Muscle of back (tissue), 13 donors: ENCODE measurements around the gene MAPK13. TPM values are rescaled to one million over a fixed set of nuclear protein-coding genes. Genes with fewer than 3 reads are reported as not detected.
"Not testable (repeated sequence)": the region's sequence is repeated elsewhere in the genome, so short reads cannot be mapped to it uniquely, and the experiment has no call there.

Source experiments
- DNase-seq, 3 donors: peaks; one replicate each; pipeline versions ENCODE4 v3.0.0 to v3.0.0-alpha.2; 2013
- long read RNA-seq, 9 donors: transcript quantifications; one replicate each; lab custom pipeline, GENCODE V29; 2026
- polyA plus RNA-seq, 10 donors: library from polyadenylated mRNA; unstranded; fragments of 120-200 nt; gene quantifications; one replicate each; pipeline ENCODE4 v1.2.1, GENCODE V29; 2013; ENCODE audit not compliant: insufficient read length in 10 of 10

The MAPK13 gene
- polyA plus RNA-seq: 10 to 100 TPM in 2 of 10 donors, 1 to 10 TPM in 8; 3.3 to 15.4 (median 6.4) TPM
- long read RNA-seq, donor 1: 0 reads
- long read RNA-seq, donor 2: 0 reads
- long read RNA-seq, donor 3: 0 reads
- long read RNA-seq, donor 4: 0 reads
- long read RNA-seq, donor 5, partial matches to known transcripts: 0 of 1 reads
- long read RNA-seq, donor 5, other reads (novel, unspliced or antisense): 0 of 1 reads
- long read RNA-seq, donor 6, partial matches to known transcripts: 0 of 2 reads
- long read RNA-seq, donor 6, other reads (novel, unspliced or antisense): 0 of 2 reads
- long read RNA-seq, donor 7, partial matches to known transcripts: 0 of 1 reads
- long read RNA-seq, donor 7, other reads (novel, unspliced or antisense): 0 of 1 reads
- long read RNA-seq, donor 8, partial matches to known transcripts: 0 of 2 reads
- long read RNA-seq, donor 8, other reads (novel, unspliced or antisense): 0 of 2 reads
- long read RNA-seq, donor 9: 0 reads

GRCh38 chr6:36129941-36130666, at the start of gene MAPK13:
TSS of gene MAPK13 (plus strand) at chr6:36130513. CDS start at chr6:36130583, 70 bp downstream.
- no peak for DNase-seq

GRCh38 chr6:36082318-36082717, 48.0 kb upstream of the MAPK13 start:
- no peak for DNase-seq

- DNase-seq: no peak
Observed at GRCh38 chr6:36083446-36083845, 46.9 kb upstream of the MAPK13 start.

- DNase-seq: not testable (repeated sequence)
Observed at GRCh38 chr6:36088204-36088603, 42.1 kb upstream of the MAPK13 start.

GRCh38 chr6:36089048-36089447, 41.3 kb upstream of the MAPK13 start:
- DNase-seq: no peak

- no peak for DNase-seq
Observed at GRCh38 chr6:36094238-36094637, 36.1 kb upstream of the MAPK13 start.

GRCh38 chr6:36094753-36095496, 35.4 kb upstream of the MAPK13 start:
- DNase-seq: peak; percentile 72 to 92 (median 91)

GRCh38 chr6:36095497-36096391, 34.6 kb upstream of the MAPK13 start:
- no peak for DNase-seq

GRCh38 chr6:36098253-36098919, 31.9 kb upstream of the MAPK13 start:
- no peak for DNase-seq

- no peak for DNase-seq
Observed at GRCh38 chr6:36098920-36099647, 31.2 kb upstream of the MAPK13 start.

GRCh38 chr6:36099869-36100483, 30.3 kb upstream of the MAPK13 start:
- DNase-seq: no peak

- DNase-seq: no peak
Observed at GRCh38 chr6:36101691-36102090, 28.6 kb upstream of the MAPK13 start.

- no peak for DNase-seq
Observed at GRCh38 chr6:36102853-36103252, 27.5 kb upstream of the MAPK13 start.

- no peak for DNase-seq
Observed at GRCh38 chr6:36104836-36105235, 25.5 kb upstream of the MAPK13 start.

- no peak for DNase-seq
Observed at GRCh38 chr6:36109092-36109491, 21.2 kb upstream of the MAPK13 start.

- peak in 2 of 3 donors; percentile 37 to 40 for DNase-seq
Observed at GRCh38 chr6:36110050-36110449, 20.3 kb upstream of the MAPK13 start.

DNA sequence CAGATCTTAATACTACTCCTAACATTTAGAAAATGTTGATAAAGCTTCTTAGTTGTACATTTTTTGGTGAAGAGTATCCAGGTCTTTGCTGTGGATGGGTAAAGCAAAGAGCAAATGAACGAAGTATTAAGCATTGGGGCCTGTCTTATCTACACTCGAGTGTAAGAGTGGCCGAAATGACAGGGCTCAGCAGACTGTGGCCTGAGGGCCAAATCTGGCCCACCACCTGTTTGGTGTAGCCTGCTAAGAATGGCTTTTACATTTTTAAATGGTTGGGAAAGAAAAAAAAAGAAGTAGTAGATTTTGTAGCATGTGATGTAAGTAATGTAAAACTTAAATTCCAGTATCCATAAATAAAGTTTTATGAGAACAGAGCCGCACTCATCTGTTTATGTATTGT, 19.4 kb upstream of the MAPK13 start:
- DNase-seq: no peak

GRCh38 chr6:36111526-36111925, 18.8 kb upstream of the MAPK13 start:
- no peak for DNase-seq

- DNase-seq: no peak
Observed at GRCh38 chr6:36113049-36113448, 17.3 kb upstream of the MAPK13 start.
